Measurements from ENCODE around the gene TRAM2.

- TF ChIP-seq GATA2 (IDR thresholded peaks at IDR 0.05; ENCODE audit: low read depth, low read length) (no peak), GATA3 (IDR thresholded peaks at IDR 0.05; ENCODE audit: low read depth, low read length) (no peak)
Observed at GRCh38 chr6:52499681-52500236, 77.1 kb downstream of the TRAM2 start.

All from SH-SY5Y (cell line).